GM12872 (cell line): ENCODE results near the gene THUMPD1.
A peak's percentile ranks its signal among the peaks of the same experiment; 100 is the strongest.

Experiments
- TF ChIP-seq, protein P1 (sequence below): IDR thresholded peaks from 3 replicates; pipeline ENCODE4 v1.5.1; 2011; ENCODE audit warnings: low read depth, mild to moderate bottlenecking, low read length, moderate library complexity; ENCODE audit not compliant: insufficient read depth

Gene THUMPD1

GRCh38 chr16:20746461-20746860, 4.8 kb upstream of the THUMPD1 start:
- TF ChIP-seq, protein P1, sequence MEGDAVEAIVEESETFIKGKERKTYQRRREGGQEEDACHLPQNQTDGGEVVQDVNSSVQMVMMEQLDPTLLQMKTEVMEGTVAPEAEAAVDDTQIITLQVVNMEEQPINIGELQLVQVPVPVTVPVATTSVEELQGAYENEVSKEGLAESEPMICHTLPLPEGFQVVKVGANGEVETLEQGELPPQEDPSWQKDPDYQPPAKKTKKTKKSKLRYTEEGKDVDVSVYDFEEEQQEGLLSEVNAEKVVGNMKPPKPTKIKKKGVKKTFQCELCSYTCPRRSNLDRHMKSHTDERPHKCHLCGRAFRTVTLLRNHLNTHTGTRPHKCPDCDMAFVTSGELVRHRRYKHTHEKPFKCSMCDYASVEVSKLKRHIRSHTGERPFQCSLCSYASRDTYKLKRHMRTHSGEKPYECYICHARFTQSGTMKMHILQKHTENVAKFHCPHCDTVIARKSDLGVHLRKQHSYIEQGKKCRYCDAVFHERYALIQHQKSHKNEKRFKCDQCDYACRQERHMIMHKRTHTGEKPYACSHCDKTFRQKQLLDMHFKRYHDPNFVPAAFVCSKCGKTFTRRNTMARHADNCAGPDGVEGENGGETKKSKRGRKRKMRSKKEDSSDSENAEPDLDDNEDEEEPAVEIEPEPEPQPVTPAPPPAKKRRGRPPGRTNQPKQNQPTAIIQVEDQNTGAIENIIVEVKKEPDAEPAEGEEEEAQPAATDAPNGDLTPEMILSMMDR: no peak

- TF ChIP-seq, protein P1: no peak
Measured at GRCh38 chr16:20744922-20745440, 3.4 kb upstream of the THUMPD1 start.

DNA sequence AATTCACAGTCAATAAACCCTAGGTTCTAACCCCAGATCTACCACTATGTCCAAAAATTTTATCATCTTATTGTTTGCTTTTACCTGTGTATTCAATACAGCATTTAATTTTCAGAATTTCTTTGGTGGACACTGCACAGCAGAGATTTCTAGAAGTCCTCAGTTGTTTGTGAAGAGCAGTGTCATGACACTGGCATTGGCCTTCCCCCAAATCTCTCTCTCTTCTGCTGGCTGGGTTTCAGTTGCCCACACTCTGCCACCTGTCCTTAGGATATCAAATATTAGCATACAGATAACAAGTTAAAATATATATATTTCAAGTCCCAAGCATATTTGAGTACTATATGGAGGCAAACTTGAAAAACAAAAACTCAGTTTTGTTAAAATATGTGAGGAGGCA, 2.0 kb upstream of the THUMPD1 start:
- TF ChIP-seq, protein P1: no peak

DNA sequence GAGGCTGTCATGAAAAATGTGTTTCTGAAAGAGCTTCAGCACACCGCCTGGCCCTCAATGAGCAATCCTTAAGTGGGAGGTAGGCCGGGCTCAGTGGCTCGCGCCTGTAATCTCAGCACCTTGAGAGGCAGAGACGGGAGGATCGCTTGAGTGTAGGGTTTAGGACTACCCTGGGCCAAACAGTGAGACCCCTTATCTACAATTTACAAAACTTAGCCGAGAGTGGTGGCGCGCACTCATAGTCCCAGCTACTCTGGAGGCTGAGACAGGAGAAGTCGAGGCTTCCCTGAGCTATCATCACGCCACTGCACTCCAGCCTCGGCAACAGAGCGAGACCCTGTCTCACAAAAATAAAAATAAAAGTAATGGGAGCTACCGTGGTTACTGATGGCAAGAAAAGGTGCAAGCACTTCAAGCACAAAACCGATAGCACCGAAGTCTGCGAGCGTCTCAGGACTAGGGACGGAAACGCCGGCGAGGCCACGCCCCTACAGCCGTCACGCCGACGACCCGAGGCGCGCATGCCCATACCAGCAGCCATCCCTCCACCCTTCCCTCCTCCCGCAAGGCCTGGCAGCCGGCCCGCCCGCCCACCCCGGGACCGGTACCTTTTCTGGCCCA, 607 bp downstream of the THUMPD1 start:
- TF ChIP-seq, protein P1: no peak

- TF ChIP-seq, protein P1: peak; percentile 56
Measured at GRCh38 chr16:20740007-20740883, 1.4 kb downstream of the THUMPD1 start.

GRCh38 chr16:20735490-20735889, 6.1 kb downstream of the THUMPD1 start:
- TF ChIP-seq, protein P1: no peak

GRCh38 chr16:20734782-20735181, 6.8 kb downstream of the THUMPD1 start:
- TF ChIP-seq, protein P1: no peak
